Loucy (cell line): ENCODE data around the gene NPM1.

ENCODE experiments used
- H2AFZ ChIP-seq: fragments of 200-600 bp; sonication (generic); 2 replicates; pipeline ENCODE4 v1.6.0; 2016; ENCODE audit warnings: antibody characterized with exemption, mild to moderate bottlenecking, low read length, moderate library complexity
- H3F3A ChIP-seq: fragments of 200-600 bp; 2 replicates; pipeline ENCODE4 v1.6.0; 2016; ENCODE audit warnings: antibody characterized with exemption, low read depth, mild to moderate bottlenecking
- H3K27me3 ChIP-seq: fragments of 200-600 bp; sonication (generic); 2 replicates; pipeline ENCODE4 v1.6.1; 2014; ENCODE audit warnings: low read length, mild to moderate bottlenecking; ENCODE audit not compliant: insufficient read depth, poor library complexity, severe bottlenecking
- H3K36me3 ChIP-seq: fragments of 200-600 bp; sonication (generic); 2 replicates; pipeline ENCODE4 v1.6.1; 2016; ENCODE audit warnings: low read length; ENCODE audit not compliant: insufficient read depth
- H3K4me1 ChIP-seq: fragments of 200-600 bp; sonication (generic); 2 replicates; pipeline ENCODE4 v1.5.1; 2014; ENCODE audit warnings: low read length, mild to moderate bottlenecking; ENCODE audit not compliant: insufficient read depth, poor library complexity, severe bottlenecking
- H3K4me2 ChIP-seq: fragments of 200-600 bp; sonication (generic); 2 replicates; pipeline ENCODE4 v1.6.0; 2014; ENCODE audit warnings: antibody characterized with exemption, low read length, low read depth, mild to moderate bottlenecking; ENCODE audit not compliant: poor library complexity, severe bottlenecking
- H3K4me3 ChIP-seq: fragments of 200-600 bp; sonication (generic); 2 replicates; pipeline ENCODE4 v1.5.1; 2014; ENCODE audit warnings: low read length, mild to moderate bottlenecking, mixed read lengths; ENCODE audit not compliant: poor library complexity, severe bottlenecking
- H3K79me2 ChIP-seq: fragments of 200-600 bp; sonication (generic); 2 replicates; pipeline ENCODE4 v1.6.1; 2014; ENCODE audit warnings: low read length; ENCODE audit not compliant: insufficient read depth
- H3K9ac ChIP-seq: fragments of 200-600 bp; sonication (generic); 2 replicates; pipeline ENCODE4 v1.6.0; 2014; ENCODE audit warnings: mild to moderate bottlenecking, low read depth, low read length, moderate library complexity; ENCODE audit not compliant: poor library complexity, severe bottlenecking
- H3K9me2 ChIP-seq: fragments of 200-600 bp; sonication (generic); replicated peaks from 2 replicates; pipeline ENCODE4 v1.6.1; 2016; ENCODE audit warnings: low read depth, low read length, mixed read lengths
- H3K9me3 ChIP-seq: fragments of 200-600 bp; sonication (generic); 2 replicates; pipeline ENCODE4 v1.6.1; 2014; ENCODE audit warnings: mild to moderate bottlenecking, antibody characterized with exemption, low read length, low read depth; ENCODE audit not compliant: insufficient read depth
- H4K20me1 ChIP-seq: fragments of 200-600 bp; sonication (generic); 2 replicates; pipeline ENCODE4 v1.6.0; 2014; ENCODE audit warnings: antibody characterized with exemption, low read length, mild to moderate bottlenecking; ENCODE audit not compliant: insufficient read depth, poor library complexity, severe bottlenecking
- EZH2phosphoT487 ChIP-seq: fragments of 200-600 bp; IDR thresholded peaks from 2 replicates; pipeline ENCODE4 v1.6.1; 2018; ENCODE audit warnings: antibody characterized with exemption, mild to moderate bottlenecking, moderate library complexity, borderline replicate concordance
- TF ChIP-seq, protein P1 (sequence below): fragments of 200-600 bp; sonication (generic); conservative IDR thresholded peaks from 2 replicates; pipeline ENCODE4 v1.5.1; 2014; ENCODE audit warnings: mild to moderate bottlenecking, antibody characterized with exemption, low read length

The NPM1 gene

GRCh38 chr5:171386861-171387344 is 746 bp upstream of the NPM1 start:
- Histone ChIP-seq H3K9ac (peak overlapping the region; percentile 98), H4K20me1 (peaks cover 41% of the 10 kb centered on the region), H3K79me2 (peaks cover 42% of the 10 kb centered on the region), H3K36me3 (peaks cover 16% of the 10 kb centered on the region), H3K9me2 (no peaks in the 10 kb centered on the region), H2AFZ (peak overlapping the region; percentile 86), H3K4me2 (peak overlapping the region; percentile 90), H3K4me1 (peaks cover 16% of the 10 kb centered on the region), H3K4me3 (peak overlapping the region; percentile 91), H3K9me3 (no peaks in the 10 kb centered on the region), H3F3A (no peaks in the 10 kb centered on the region), H3K27me3 (no peaks in the 10 kb centered on the region)
- TF ChIP-seq, protein P1, sequence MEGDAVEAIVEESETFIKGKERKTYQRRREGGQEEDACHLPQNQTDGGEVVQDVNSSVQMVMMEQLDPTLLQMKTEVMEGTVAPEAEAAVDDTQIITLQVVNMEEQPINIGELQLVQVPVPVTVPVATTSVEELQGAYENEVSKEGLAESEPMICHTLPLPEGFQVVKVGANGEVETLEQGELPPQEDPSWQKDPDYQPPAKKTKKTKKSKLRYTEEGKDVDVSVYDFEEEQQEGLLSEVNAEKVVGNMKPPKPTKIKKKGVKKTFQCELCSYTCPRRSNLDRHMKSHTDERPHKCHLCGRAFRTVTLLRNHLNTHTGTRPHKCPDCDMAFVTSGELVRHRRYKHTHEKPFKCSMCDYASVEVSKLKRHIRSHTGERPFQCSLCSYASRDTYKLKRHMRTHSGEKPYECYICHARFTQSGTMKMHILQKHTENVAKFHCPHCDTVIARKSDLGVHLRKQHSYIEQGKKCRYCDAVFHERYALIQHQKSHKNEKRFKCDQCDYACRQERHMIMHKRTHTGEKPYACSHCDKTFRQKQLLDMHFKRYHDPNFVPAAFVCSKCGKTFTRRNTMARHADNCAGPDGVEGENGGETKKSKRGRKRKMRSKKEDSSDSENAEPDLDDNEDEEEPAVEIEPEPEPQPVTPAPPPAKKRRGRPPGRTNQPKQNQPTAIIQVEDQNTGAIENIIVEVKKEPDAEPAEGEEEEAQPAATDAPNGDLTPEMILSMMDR: no peak
- no peak for TF ChIP-seq EZH2phosphoT487

- Histone ChIP-seq H3K27me3 (no peaks in the 10 kb centered on the region), H3K4me2 (peak overlapping the region; percentile 88), H2AFZ (no peak overlapping the region), H3K9ac (peak overlapping the region; percentile 94), H3K4me3 (peak overlapping the region; percentile 96), H3K36me3 (peaks cover 28% of the 10 kb centered on the region), H3K79me2 (peaks cover 55% of the 10 kb centered on the region), H3K4me1 (peaks cover 23% of the 10 kb centered on the region), H3K9me2 (no peaks in the 10 kb centered on the region), H3K9me3 (no peaks in the 10 kb centered on the region), H3F3A (no peaks in the 10 kb centered on the region), H4K20me1 (peaks cover 54% of the 10 kb centered on the region)
- no peak for TF ChIP-seq EZH2phosphoT487
- TF ChIP-seq, protein P1: no peak
Observed at GRCh38 chr5:171387970-171388815, 544 bp downstream of the NPM1 start.

DNA sequence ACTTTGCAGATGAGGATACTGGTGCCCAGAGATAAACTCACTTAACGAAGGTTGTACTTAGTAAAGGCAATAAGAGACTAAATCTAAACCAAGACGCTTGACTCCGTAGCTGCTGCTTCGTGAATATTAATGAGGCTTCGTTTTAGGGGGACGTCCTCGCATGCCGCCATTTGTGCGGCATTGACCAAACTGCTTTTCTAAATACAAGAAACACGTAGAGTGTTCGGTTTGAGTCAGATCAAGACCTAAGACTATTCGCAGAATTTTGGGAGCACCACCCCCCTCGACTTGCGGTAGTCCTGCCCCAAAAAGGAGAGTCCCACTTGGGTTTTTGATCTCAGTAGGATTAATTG is 1.1 kb downstream of the NPM1 start:
- peaks cover 34% of the 10 kb centered on the region for H3K36me3 ChIP-seq
- H2AFZ ChIP-seq: no peak overlapping the region
- H3K9me2 ChIP-seq: no peaks in the 10 kb centered on the region
- no peaks in the 10 kb centered on the region for H3F3A ChIP-seq
- peaks cover 23% of the 10 kb centered on the region for H3K4me1 ChIP-seq
- H3K4me2 ChIP-seq: peak overlapping the region; percentile 88
- peak overlapping the region; percentile 94 for H3K9ac ChIP-seq
- TF ChIP-seq, protein P1: no peak
- TF ChIP-seq EZH2phosphoT487: no peak
- peak overlapping the region; percentile 96 for H3K4me3 ChIP-seq
- H3K27me3 ChIP-seq: no peaks in the 10 kb centered on the region
- peaks cover 61% of the 10 kb centered on the region for H3K79me2 ChIP-seq
- peaks cover 60% of the 10 kb centered on the region for H4K20me1 ChIP-seq
- no peaks in the 10 kb centered on the region for H3K9me3 ChIP-seq
